Mesenteric fat pad (tissue), 1 donor: Measurements from ENCODE around the gene ICAM3. TPM values are rescaled to one million over a fixed set of nuclear protein-coding genes. Genes with fewer than 3 reads are reported as not detected.

Source experiments
- DNase-seq: peaks from one replicate; pipeline ENCODE4 v3.0.0-alpha.2; 2020; ENCODE audit warnings: low spot score
- total RNA-seq: library from RNA; stranded (reverse); fragmentation: NEBNext Ultra II Directional; extraction: Animal tissue kit (Norgen Biotek cat#: 25700); gene quantifications from one replicate; pipeline ENCODE4 v1.2.1, GENCODE V29; 2021
- donor health status: DM: yes; HTN: yes; CAD: no.

Gene ICAM3
- total RNA-seq, 1 donor from 2014 or later = 25.0 TPM

DNA sequence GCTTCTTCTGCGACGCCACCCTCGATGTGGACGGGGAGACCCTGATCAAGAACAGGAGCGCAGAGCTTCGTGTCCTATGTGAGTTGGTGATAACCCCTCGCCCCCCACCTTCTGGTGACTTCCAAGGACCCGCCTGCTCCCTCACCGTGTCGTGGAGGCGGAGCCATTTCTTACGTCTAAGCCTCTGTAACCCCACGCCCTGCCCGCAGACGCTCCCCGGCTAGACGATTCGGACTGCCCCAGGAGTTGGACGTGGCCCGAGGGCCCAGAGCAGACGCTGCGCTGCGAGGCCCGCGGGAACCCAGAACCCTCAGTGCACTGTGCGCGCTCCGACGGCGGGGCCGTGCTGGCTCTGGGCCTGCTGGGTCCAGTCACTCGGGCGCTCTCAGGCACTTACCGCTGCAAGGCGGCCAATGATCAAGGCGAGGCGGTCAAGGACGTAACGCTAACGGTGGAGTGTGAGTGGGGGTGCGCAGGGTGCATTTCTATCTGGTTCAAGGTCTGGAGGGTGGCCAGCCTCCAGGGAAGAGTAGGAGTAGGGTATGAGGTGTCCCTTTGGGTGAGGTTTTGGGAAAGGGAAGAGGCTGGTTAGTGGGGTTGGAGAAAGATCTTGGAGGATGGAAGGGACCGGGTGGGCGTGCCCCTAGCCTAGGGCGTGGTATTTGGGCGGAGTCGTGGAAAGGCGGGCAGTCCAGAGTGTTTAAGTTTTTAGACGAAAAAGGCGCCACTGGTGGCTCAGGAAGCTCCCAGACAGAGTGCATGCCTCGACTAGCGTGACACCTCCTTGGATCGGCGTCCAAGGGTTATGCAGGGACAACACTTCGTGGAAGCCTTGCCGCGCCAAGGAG is 46.4 kb downstream of the ICAM3 start:
- no peak for DNase-seq

DNA sequence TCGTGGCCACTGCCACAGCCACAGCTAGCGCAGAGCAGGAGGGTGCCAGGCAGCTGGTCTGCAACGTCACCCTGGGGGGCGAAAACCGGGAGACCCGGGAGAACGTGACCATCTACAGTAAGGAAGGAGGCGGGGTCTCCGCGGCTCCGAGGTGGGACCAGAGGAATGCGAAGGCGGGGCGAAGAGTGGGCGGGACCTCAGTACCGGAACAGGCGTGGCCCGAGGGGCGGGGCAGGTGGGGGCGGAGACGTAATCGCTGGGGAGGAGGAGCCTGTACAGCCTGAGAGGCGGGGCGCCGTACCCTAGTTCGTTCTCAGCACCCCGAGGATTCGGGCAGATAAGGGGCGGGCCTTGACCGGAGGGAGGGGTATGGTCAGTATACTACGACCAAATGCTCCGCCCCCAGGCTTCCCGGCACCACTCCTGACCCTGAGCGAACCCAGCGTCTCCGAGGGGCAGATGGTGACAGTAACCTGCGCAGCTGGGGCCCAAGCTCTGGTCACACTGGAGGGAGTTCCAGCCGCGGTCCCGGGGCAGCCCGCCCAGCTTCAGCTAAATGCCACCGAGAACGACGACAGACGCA is 47.1 kb downstream of the ICAM3 start:
- peak; percentile 96 for DNase-seq

DNA sequence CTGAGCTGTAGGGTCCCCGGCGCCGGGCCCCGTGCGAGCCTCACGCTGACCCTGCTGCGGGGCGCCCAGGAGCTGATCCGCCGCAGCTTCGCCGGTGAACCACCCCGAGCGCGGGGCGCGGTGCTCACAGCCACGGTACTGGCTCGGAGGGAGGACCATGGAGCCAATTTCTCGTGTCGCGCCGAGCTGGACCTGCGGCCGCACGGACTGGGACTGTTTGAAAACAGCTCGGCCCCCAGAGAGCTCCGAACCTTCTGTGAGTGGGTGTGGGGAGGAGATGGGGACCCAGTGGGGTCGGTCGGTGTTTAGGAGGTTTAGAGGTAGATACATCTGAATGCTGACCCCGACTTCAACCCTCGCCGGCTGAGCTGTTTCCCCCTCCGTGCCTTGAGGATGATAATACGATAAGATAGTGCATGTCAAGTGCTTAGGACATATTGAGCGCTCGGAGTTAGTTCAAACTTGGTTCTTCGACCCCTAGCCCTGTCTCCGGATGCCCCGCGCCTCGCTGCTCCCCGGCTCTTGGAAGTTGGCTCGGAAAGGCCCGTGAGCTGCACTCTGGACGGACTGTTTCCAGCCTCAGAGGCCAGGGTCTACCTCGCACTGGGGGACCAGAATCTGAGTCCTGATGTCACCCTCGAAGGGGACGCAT is 47.7 kb downstream of the ICAM3 start:
- no peak for DNase-seq

DNA sequence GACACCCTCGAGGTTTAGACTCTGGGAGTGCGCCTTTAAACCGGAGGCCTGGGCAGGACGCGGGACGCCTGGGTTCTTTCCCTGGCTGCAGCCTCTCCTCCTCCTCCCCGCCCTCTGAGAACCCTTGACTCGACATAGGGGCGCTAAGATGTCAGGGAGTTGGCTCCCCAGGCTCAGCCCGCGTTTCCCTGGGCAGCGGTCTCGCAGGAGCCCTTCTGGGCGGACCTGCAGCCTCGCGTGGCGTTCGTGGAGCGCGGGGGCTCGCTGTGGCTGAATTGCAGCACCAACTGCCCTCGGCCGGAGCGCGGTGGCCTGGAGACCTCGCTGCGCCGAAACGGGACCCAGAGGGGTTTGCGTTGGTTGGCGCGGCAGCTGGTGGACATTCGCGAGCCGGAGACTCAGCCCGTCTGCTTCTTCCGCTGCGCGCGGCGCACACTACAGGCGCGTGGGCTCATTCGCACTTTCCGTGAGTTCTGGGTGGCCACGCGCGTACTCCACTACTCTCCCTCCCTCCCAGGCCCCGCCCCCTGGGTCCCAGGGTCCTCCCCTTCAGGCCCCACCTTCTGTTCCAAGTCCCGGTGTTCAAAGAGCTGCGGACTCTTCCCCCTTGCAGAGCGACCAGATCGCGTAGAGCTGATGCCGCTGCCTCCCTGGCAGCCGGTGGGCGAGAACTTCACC is 48.4 kb downstream of the ICAM3 start:
- no peak for DNase-seq

DNA sequence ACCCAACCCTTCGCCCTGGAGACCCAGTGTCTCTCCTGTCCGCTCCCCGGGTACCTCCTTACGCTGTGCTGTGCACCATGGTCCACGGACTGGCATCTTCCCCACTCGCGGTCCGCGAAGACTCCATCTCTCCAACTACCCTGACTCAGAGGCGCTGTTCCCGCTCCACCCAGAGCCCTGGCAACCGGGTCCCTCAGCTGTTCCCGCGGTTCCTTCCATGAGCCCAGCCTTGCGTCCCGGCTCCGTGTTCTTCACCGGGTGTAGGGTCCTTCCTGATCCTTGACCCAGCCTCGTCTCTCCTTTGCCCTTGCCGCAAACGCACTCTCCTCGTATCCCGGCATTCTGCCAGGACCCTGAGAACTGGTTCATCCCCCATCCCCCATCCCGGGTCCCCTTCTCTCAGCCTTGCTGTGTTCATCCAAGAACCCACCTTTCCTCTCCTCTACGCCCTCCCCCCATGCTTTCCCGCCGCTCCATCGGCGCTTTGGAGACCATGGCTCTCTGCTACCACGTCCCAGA is 49.0 kb downstream of the ICAM3 start:
- no peak for DNase-seq

DNA sequence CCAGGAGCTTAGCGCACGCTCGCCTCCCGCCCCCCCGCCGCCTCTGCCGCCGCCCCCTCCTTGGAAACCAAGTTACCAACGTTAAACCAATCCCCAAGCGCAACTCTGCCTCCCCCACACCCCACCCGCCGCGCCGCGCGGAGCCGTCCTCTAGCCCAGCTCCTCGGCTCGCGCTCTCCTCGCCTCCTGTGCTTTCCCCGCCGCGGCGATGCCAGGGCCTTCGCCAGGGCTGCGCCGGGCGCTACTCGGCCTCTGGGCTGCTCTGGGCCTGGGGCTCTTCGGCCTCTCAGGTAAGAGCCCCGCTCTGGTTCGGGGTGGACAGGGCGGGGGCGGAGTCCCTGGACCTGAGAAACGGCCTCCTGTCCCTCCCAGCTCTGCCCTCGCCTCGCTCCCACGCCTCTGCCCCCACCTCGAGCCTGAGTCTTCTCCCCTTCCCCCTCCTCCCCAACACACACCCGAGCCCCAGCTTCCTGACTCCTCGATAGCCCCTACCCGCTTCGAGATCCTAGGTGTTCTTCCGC is 49.5 kb downstream of the ICAM3 start, which contains the start of gene ICAM5:
Gene ICAM5 (plus strand): TSS at position 117 of the 521 bp plus-strand sequence. CDS start 92 bp downstream, at position 209.
- DNase-seq = no peak

DNA sequence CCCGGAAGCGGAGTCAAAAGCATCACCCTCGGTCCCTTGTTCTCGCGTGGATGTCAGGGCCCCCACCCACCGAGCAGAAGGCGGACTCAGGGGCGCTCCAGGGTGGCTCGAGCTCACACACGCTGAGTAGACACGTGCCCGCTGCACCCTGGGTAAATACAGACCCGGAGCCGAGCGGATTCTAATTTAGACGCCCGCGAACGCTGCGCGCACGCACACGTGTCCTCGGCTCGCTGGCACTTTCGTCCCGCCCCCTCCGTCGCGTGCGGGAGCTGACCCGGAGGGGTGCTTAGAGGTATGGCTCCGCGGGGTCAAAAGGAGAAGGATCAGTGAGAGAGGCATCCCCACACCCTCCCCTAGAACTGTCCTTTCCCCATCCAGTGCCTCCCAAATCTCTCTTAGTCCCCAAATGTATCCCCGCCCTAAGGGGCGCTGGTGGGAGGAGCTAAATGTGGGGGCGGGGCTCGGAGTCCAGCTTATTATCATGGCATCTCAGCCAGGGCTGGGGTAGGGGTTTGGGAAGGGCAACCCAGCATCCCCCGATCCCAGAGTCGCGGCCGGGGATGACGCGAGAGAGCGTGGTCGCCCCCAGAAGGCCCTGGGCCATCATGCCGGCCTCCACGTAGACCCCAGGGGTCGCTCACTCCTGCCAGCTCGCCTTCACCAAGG is 50.1 kb downstream of the ICAM3 start:
- DNase-seq = no peak

DNA sequence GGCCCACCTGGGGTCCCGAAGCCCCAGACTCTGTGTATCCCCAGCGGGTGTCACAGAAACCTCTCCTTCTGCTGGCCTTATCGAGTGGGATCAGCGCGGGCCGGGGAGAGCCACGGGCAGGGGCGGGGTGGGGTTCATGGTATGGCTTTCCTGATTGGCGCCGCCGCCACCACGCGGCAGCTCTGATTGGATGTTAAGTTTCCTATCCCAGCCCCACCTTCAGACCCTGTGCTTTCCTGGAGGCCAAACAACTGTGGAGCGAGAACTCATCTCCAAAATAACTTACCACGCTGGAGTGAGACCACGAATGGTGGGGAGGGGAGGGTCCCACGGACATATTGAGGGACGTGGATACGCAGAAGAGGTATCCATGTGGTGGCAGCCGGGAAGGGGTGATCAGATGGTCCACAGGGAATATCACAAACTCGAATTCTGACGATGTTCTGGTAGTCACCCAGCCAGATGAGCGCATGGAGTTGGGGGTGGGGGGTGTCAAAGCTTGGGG is 50.7 kb downstream of the ICAM3 start:
- no peak for DNase-seq

DNA sequence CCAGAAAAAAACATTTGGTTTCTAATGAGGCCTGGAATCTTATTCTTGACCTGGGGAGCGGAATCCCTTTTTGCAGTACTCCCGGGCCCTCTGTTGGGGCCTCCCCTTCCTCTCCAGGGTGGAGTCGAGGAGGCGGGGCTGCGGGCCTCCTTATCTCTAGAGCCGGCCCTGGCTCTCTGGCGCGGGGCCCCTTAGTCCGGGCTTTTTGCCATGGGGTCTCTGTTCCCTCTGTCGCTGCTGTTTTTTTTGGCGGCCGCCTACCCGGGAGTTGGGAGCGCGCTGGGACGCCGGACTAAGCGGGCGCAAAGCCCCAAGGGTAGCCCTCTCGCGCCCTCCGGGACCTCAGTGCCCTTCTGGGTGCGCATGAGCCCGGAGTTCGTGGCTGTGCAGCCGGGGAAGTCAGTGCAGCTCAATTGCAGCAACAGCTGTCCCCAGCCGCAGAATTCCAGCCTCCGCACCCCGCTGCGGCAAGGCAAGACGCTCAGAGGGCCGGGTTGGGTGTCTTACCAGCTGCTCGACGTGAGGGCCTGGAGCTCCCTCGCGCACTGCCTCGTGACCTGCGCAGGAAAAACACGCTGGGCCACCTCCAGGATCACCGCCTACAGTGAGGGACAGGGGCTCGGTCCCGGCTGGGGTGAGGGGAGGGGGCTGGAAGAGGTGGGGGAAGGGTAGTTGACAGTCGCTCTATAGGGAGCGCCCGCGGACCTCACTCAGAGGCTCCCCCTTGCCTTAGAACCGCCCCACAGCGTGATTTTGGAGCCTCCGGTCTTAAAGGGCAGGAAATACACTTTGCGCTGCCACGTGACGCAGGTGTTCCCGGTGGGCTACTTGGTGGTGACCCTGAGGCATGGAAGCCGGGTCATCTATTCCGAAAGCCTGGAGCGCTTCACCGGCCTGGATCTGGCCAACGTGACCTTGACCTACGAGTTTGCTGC is 52.4 kb downstream of the ICAM3 start, which contains the start of gene ICAM4:
Gene ICAM4 (plus strand): TSS at position 153 of the 935 bp plus-strand sequence. CDS start 58 bp downstream, at position 211.
- no peak for DNase-seq

DNA sequence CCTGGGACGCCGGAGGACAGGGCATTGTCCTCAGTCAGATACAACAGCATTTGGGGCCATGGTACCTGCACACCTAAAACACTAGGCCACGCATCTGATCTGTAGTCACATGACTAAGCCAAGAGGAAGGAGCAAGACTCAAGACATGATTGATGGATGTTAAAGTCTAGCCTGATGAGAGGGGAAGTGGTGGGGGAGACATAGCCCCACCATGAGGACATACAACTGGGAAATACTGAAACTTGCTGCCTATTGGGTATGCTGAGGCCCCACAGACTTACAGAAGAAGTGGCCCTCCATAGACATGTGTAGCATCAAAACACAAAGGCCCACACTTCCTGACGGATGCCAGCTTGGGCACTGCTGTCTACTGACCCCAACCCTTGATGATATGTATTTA is 54.0 kb downstream of the ICAM3 start:
- no peak for DNase-seq

DNA sequence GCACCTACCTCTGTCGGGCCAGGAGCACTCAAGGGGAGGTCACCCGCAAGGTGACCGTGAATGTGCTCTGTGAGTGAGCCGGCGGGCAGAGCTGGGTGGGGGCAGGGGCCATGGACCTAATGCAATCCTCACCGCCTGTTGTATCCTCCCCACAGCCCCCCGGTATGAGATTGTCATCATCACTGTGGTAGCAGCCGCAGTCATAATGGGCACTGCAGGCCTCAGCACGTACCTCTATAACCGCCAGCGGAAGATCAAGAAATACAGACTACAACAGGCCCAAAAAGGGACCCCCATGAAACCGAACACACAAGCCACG is 54.5 kb downstream of the ICAM3 start:
- no peak for DNase-seq

DNA sequence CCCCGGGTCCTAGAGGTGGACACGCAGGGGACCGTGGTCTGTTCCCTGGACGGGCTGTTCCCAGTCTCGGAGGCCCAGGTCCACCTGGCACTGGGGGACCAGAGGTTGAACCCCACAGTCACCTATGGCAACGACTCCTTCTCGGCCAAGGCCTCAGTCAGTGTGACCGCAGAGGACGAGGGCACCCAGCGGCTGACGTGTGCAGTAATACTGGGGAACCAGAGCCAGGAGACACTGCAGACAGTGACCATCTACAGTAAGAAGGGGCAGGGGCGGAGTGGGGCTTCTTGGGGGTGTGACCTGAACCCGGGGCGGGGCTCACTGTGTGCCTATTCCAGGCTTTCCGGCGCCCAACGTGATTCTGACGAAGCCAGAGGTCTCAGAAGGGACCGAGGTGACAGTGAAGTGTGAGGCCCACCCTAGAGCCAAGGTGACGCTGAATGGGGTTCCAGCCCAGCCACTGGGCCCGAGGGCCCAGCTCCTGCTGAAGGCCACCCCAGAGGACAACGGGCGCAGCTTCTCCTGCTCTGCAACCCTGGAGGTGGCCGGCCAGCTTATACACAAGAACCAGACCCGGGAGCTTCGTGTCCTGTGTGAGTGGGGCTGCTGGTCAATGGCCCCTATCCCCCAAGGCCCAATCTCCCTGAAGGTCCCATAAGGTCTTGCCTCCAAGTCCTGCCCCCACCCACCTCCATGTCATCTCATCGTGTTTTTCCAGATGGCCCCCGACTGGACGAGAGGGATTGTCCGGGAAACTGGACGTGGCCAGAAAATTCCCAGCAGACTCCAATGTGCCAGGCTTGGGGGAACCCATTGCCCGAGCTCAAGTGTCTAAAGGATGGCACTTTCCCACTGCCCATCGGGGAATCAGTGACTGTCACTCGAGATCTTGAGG is 55.1 kb downstream of the ICAM3 start:
- DNase-seq = no peak

Other genes with a start within 250 kb of the ICAM3 start
- 0.42 TPM for gene ANGPTL6, start 236.9 kb downstream of the ICAM3 start, total RNA-seq
- gene PPAN, start 233.3 kb downstream of the ICAM3 start, total RNA-seq = 52.1 TPM
- 17.7 TPM for gene P2RY11, start 227.9 kb downstream of the ICAM3 start, total RNA-seq
- 189 TPM for gene EIF3G, start 219.7 kb downstream of the ICAM3 start, total RNA-seq
- 57.7 TPM for gene DNMT1, start 144.7 kb downstream of the ICAM3 start, total RNA-seq
- 13.3 TPM for gene S1PR2, start 108.3 kb downstream of the ICAM3 start, total RNA-seq
- gene MRPL4, start 87.4 kb downstream of the ICAM3 start, total RNA-seq = 54.5 TPM
- 77.1 TPM for gene ICAM1, start 68.5 kb downstream of the ICAM3 start, total RNA-seq
- 2.3 TPM for gene ICAM4, start 52.7 kb downstream of the ICAM3 start, total RNA-seq
- gene ICAM5, start 49.7 kb downstream of the ICAM3 start, total RNA-seq = 1.2 TPM
- gene ZGLP1, start 29.8 kb downstream of the ICAM3 start, total RNA-seq = 0.55 TPM
- gene FDX2, start 23.6 kb downstream of the ICAM3 start, total RNA-seq = 18.2 TPM
- 23.0 TPM for gene RAVER1, start 6.1 kb downstream of the ICAM3 start, total RNA-seq
- gene TYK2, start 40.9 kb upstream of the ICAM3 start, total RNA-seq = 91.5 TPM
- gene CDC37, start 63.9 kb upstream of the ICAM3 start, total RNA-seq = 173 TPM
- gene PDE4A, start 80.9 kb upstream of the ICAM3 start, total RNA-seq = 28.5 TPM
- 71.9 TPM for gene KEAP1, start 163.7 kb upstream of the ICAM3 start, total RNA-seq
- 0.13 TPM for gene S1PR5, start 177.8 kb upstream of the ICAM3 start, total RNA-seq
- gene ATG4D, start 204.3 kb upstream of the ICAM3 start, total RNA-seq = 19.0 TPM
- gene KRI1, start 226.4 kb upstream of the ICAM3 start, total RNA-seq = 21.7 TPM
- gene CDKN2D, start 229.4 kb upstream of the ICAM3 start, total RNA-seq = 11.4 TPM
- gene AP1M2, start 247.7 kb upstream of the ICAM3 start, total RNA-seq = 3.2 TPM